Hepatic stellate cell (primary cell): ENCODE data around the gene MAPK11.
A peak's percentile ranks its signal among the peaks of the same experiment; 100 is the strongest.

Experiments
- DNase-seq: peaks from one replicate; pipeline ENCODE4 v3.0.0; 2011; ENCODE audit warnings: low spot score

Gene MAPK11

DNA sequence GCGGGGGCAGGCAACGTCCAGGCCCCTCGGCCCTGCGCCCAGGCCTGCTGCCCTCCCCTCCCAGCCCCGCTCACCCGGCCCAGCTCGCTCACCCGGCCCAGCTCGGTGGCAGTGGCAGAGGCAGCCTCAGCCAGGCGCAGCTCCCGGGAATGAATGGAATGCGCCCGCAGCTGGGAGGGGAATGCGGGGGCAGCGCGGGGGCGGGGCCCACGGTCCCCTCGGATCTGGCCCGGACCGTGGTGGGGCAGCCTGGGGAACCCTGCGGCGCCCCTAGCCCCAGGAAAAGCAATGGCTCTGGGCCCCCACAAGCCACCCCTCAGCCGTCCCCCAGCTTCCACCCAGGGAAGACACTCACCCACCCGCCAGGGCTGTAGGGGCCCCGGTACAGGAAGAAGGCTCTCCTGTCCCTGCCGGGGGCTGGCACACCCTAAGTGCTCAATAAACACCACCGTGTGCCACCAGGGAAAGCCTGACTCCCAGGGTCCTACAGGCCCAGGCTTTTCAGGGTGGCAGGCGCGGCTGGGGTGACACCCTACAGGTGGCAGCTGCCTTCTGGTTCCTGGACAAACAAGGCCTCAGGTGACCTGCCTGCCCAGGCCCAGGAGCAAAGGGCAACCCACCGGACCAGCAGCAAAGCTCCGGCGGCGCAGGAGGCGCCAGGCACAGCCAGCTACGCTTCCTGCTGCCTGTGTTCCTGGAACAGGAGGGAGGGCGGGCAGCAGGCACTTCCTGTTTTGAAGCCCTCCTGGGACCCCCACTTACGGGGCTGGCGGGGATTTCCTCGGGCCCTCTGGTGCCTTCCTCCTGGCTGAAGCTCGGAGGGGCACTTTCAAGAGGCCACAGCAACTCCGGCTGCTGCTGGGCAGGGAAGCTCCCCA is 23.5 kb upstream of the MAPK11 start:
- DNase-seq: peak; percentile 95

DNA sequence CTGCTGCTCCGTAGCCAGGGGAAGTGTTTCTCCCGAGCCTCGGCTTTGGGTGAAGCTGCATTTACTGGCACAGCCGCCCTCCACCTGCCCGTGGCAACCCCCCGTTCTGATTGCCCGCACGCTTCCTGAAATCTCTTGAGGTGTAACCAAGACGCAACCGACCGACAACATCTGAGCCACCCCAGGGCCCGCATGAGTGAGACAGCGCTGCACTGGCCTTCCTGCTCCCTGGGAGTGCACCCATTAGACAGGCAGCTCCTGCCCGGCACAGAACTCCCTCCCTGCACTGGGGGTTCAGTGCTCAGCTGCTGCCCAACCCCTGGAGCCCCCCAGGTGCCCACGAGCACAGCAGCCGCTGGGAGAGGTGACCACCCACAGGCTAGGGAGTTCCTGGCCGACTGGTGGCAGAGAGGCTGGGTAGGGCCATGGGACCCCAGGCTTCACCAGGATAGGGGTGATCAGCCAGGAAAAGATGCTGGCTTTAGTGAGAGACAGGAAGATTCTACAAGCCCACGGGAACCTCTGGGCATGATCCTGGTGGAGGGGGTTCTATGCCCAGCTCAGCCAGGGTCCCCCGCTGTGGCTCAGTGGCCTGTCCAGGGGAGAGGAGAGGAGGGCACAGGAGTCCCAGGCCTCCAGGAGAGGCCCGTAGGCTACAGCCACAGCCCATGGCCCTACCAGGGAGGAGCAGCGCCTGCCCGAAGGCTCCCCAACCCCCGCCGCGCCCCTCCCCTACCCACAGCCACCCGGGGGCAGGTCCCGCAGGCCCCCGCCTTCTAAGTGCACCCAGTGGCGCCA is 22.7 kb upstream of the MAPK11 start:
- DNase-seq: no peak

DNA sequence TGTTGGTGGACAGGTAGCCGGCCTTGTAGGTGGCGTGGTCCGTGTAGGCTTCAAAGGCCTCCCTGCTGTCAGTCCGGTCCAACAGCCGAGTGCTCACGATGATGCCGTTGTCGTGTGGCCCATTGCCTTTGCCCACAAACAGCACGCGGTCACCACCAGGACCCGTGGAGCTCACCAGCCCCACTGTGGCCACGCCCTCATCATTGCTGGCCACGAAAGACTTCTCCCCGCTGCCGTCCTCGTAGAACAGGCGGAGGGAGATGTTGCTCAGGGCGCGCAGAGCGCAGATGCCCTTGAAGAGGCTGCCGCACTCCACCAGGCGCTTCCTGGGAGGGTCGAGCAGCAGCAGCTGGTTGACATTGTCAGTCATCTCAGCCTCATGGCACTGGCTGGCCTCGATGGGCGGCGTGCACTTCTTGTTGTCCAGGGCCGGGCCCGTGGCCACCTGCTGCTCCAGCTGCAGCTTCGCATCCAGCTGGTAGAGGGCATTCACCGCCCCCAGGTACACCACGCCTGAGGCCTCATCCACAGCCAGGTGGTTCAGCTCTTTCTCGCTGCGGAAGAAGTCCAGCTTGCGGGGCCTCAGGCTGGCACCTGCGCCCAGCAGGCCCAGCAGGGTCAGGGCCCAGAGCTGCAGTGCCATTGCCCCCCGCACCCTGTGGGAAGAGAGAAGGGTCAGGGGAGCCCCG is 19.9 kb upstream of the MAPK11 start:
- DNase-seq: no peak

DNA sequence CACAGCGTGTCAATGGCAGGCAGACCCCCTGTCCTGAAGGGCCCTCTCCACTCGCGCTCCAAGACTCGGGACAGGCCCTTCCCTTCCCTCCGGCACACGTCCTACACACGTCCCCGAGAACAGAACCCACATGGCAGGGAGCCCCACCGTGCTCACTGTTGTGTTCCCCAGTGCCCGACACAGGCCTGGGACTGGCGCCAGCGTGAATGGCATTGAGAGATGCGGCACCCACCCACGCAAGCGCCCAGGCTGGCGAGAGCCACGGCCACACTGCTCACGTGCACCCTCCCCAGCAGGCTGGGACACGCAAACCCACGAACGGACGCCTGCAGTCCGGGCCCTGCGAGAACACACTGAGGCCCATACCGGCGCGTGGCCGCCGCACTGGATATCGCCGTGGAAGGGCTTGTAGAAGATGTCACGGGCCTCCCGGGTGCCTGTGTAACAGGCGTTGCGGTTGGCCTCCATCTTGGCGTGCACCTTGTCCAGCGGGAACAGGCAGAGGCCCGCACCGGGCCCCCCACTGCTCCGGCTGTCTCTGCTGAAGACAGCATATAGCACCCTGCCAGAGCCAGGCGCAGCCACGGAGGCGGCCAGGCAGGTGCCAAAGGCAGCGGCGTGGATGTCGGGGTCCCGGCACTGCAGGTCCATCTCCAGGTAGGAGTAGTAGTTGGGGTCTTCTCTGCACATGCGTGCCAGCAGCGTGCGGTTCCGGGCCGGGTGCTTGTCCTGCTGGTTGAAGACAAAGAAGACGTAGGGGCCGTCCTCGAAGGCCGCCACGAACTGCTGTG is 19.2 kb upstream of the MAPK11 start:
- DNase-seq: no peak

DNA sequence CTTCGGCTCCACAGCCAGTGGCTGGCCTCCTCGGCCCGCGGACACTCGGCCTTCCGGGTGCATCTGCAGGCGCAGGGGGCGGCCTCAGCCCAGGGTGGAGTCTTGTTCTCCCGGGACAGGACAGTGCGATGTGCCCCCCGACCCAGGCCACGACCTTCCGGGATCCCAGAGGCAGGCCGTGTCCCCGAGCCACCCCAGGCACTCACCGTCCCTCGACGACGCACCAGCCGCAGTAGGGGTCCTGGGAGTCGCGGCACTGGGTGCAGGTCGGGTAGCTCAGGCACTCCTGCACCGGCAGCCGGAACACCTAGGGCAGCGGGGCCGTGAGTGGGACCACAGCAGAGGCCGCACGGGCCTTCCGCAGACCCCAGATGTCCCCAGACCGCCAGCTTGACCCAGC is 17.6 kb upstream of the MAPK11 start:
- DNase-seq: no peak

DNA sequence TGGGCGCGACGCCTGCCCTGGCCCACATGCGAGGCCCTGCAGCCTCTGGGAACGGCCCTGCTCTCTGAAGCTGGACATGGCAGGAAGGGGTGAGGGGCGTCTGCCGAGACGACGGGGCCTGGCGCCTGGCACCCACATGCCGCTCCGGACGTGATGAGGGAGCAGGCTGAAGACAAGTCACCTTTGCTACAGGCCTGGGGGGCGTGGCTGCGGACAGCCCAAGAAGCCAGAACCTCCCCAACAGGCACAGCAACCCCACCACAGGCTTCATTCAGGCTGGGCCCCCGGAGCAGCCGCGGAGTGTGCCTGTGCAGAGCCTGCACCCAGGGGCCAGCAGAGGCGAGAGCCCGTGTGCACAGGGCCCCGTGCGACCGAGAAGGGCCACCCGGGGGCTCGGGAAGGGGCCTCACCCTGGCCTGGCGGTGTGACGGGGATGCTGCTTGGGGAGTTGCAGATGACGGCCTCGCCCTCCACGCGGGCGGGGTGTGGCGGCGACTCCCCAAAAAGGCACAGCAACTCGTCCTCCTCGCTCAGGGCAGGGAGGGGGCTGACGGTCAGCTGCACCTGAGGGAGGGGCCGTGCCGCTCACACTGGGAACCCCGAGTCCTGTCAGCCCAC is 16.6 kb upstream of the MAPK11 start:
- DNase-seq: no peak

DNA sequence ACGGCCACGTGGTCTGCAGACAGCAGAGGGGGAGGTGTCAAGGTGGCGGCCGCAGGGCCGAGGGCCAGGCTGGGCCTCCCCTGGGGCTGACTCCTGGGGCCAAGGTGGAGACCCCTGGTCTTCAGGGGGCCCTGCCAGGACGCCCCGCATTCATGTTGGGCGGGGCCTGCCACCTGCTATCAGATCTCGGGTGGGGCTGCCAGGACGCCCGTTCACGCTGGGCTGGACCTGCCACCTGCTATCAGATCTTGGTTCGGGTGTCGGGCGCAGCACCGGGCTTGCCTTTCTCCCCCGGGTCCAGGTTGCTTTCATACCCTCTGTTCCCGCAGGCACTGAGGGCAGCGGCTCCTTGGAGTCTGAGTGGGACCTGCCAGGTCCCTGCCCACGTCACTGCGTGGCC is 16.1 kb upstream of the MAPK11 start:
- DNase-seq: no peak

DNA sequence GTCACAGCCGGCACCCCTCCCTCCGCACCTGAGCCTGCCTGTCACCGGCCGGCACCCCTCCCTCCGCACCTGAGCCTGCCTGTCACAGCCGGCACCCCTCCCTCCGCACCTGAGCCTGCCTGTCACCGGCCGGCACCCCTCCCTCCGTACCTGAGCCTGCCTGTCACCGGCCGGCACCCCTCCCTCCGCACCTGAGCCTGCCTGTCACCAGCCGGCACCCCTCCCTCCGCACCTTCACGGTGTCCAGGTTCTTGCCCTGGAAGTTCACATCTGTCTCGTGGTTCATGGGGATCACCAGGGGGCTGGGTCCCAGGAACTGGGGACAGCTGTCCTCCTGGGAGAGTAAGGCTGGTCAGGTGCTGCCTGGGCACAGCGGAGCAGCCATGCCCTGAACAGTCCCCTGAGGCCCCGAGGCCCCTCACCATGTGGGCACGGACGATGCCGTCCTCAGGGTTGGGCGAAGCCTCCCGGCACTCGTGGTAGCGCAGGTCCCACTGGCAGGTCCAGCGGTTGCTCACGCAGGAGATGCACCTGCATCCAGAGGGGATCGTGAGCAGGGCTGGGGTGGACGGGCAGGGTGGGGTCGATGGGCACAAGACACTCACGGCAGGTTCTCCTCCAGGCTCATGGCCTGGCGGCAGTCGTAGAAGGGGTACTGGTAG is 15.5 kb upstream of the MAPK11 start:
- no peak for DNase-seq

DNA sequence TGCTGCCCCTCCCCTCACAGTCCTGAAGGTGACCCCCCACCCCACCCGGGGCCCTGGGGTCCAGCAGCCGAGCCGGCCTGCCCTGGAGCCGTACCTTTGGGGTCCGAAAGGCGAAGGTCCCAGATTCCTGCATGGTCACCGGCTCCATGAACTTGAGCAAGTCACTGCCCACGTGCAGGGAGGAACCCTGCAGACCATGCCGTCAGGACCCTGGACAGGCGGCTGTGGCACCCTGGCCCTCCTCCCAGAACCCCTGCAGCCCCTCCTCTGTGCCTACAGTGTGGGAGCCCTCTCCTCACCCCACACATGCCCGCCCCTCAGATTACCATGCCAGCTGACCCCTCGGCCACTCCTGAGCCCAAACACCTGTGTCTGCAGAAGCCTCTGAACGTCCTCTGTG is 14.3 kb upstream of the MAPK11 start:
- no peak for DNase-seq

DNA sequence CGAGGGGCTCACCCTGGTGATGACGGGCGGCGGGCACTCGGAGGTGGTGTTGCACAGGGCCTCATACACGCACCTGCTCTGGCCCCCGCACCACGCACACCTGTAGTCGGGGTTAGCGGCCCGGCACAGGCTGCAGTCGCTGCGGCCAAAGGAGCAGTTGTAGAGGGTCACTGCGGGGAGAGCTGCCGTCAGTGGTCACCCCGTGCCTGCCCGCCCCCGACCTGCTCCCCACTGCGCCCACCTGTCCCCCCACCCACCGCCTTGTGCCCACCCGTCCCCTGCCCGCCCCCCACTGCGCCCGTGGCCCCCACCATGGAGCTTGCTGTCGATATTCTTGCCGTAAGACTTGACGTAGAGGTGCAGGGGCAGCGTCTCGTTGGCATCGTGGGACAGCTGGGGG is 13.6 kb upstream of the MAPK11 start:
- no peak for DNase-seq

DNA sequence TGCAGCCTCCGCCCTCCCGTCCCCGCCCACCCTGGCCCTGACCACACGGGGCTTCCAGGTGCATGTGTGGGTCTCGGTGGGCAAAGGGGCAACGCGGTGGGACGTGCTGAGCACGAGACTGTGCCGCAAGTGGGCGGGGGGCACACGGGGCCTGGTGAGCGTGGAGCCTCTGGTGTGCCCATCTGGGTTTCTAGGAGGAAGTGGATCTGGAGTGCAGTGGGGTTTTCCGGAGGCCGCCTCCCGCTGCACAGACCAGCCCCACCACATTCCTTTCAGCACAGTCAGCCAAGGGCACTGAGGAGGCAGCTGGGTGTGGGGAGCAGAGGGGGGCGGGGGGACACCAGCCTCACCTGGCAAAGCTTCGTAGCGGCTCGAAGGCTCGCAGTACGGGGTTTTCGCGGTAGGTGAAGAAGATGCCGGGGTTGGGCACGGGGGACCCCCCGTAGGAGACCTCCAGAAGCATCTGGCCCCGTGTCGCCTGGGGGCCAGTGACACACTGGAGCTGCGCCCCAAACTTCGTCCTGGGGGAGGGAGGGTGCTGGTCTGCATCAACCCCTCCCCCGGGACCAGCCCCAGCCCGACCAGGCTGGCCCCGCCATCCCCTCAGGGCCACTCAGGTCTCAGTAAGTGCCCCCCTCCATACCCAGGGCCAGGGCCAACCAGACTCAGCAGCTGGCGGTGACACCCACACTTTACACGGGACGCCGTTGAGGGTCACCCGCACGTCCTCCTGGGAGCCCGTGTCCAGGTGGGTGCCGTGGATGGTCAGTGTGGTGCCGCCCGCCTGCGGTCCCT is 12.4 kb upstream of the MAPK11 start:
- peak; percentile 89 for DNase-seq

DNA sequence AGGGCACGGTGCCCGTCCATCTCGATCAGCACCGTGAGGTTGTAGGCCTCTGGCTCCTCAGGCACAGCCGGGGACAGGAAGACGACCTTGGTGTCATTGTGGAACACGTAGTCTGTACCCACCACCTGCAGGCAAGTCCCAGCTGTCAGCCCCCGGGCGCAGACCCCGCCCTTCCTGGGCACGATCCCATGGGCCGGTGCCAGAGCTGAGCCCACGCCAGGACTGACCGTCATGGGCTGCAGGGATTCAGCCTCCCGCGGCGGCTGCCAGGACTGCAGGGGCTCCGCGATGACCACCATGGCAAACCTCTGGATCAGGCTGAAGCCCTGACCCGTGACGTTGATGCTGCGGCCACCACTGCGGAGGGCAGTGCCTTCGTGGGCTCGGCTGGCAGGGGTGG is 11.8 kb upstream of the MAPK11 start:
- DNase-seq: no peak

DNA sequence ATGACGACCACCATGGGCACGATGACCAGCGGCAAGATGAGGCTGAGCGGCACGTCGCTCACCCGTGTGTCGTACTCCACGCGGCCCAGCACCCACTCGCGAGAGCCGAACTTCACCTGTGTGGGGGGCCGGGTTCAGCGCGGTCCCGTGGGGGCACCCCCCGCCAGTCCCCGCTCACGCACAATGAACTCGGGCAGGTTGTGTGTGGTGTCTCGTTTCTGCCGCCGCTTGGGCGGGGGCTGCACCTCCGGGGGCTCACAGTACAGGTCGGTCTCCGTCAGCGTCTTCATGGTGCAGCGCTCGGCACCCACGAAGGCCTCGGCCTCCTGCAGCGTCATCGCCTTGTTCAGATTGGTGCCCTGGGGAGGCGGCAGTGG is 11.2 kb upstream of the MAPK11 start:
- no peak for DNase-seq

DNA sequence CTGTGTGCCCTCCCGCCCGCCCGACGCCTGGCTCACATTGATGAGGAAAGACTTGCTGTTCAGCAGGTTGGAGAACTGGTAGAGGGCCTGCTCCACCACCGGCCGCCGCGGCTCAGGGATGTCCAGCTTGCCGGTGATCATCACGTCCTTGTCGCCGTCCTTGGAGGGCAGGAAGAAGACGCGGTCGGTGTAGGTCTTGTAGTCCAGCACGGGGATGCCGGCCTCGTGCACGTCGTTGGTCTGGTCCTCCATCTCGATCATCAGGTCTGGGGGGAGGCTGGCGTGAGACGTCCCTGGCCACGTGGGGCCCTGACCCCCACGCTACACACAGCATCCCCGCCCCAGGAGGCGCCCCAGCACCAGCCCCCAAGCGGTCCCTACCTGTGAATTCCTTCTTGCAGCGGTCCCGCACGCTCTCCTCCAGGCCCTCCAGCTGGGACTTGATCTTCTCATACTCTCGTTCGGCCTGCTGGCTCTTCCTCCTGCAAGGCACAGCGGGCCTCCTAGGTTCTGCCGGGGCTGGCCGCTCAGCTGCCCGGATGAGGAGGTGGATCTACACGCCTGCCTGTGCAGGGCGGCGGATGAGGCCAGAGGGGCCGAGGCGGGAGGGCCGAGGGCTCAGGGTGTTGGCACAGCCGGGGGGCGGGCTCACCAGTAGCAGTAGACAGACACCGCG is 10.7 kb upstream of the MAPK11 start:
- DNase-seq: no peak

DNA sequence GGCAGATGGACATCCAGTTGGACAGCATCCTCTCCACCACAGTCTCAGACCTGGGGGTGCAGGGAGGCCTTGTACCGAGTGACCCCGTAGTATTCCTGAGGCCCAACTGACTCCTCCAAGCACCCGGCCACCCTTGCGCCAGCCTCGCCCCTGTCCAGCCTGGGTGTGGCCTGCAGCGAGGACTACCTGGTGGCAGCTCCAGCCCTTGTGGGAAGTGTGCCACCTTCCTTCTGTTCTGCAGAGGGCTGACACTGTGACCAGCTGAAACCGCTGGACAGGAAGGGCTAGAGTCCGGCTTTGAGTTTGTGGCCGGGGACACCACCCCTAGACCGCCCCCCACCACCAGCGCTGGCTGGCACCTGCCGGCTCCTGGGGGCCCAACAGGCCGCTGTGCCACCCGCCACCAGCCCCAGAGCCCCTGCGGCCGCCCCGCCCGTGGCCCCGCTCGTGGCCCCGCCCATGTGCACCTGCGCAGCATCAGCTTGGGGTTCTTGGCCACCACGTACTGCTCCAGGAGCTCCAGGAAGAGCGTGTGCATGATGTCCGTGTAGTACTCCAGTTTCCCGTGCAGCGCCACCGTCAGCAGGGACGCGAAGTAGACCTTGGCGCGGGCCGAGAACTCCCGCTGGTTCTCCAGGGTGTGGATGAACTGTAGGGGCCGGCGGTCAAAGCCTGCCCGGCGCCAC is 10.0 kb upstream of the MAPK11 start:
- DNase-seq: no peak

DNA sequence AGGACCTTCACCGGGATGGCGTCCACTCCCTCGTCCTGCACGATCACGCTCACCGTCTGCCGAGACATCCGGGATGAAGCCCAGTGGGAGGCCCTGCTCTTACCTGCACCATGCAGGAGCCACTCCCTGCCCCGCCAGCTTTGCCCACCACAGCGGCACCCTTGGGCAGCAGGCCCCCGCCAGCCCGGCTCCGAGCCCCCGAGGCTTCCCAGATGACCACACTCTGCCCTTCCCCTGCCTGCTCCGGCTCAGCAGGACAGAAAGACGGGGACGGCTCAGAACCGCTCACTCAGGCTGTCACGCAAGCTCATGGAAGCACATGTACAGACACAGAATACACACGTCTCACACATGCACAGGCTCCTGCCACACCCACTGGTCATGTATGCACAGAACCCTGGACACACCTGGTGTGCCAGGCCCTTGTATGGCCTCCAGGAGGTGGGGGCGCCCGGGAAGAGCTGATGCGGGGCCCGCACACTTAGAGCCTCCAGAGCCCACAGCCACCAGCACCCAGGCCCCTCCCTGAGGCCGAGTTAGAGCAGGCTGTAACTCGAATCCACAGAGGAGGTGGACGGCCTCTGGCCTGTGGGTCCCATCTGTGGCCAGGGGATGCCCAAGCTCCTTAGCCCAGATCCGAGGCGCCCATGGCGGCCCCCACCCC is 8.9 kb upstream of the MAPK11 start:
- no peak for DNase-seq

DNA sequence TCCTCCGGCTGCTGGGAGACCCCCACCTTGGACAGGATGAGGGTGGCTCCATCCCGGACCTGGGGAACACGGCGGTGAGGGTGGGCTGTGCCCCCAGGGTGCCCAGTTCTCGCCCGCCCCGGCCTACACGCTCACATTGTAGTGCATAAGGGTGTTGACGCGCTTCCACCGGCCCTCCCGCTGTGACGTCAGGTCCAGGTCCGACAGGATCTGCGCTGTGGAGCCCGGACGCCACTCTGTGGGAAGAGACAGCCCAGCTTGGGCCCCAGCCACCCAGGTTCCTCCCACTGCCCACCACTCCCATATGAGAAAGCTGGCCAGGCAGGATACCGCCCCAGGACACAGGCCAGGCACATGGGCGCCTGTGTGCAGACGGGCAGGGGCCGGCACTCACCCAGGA is 8.3 kb upstream of the MAPK11 start:
- no peak for DNase-seq

DNA sequence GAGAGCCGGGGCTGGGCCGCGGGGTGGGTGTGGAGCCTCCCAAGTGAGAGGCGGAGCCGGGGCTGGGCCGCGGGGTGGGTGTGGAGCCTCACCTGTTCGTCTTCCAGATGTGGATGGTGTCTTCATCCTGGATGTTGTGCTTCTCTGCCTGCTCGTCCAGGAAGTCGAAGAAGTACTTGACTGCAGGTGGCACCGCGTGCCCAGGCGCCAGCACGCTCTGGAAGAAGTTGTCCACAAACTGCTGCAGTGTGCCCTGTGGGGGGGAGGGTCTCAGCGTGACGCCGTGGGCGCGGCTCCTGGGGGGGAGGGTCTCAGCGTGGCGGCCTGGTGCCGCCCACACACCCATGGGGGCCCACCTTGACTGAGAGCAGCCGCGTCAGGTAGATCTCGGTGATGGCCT is 7.6 kb upstream of the MAPK11 start:
- no peak for DNase-seq

DNA sequence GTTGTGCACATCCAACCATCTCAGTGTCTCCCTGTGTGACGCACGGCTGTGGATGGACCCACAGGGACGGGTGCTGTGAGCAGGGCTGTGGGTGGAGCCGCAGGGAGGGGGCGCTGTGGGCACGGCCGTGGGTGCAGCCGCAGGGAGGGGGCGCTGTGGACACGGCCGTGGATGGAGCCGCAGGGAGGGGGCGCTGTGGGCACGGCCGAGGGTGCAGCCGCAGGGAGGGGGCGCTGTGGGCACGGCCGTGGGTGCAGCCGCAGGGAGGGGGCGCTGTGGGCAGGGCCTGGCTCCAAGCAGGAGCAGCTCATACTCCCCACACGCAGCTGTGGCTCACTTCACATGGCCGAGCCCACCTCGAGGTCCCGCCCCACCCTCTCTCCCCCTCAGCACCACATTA is 6.0 kb upstream of the MAPK11 start:
- DNase-seq: no peak
